Measurements from ENCODE around the gene PCSK6.

The PCSK6 gene

DNA sequence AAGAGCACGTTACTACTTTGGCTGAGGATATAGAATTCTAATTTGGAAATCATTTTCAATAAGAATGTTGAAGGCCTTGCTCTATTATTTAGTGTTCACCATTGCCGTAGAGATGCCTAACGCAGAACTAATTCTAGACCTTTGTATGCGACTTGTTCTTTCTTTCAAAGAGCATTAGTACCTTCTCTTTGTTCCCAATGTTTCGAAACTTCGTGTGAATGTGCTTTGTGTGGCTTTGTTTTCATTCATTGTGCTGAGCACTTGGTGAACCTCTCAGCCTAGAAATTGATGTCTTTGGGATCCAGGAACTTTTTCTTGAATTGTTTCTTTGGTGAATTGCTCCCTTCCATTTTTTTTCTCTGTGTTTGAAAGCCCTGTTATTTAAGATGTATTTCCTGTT, 19.8 kb upstream of the PCSK6 start:
- ATAC-seq (ENCODE audit: insufficient read depth, low read depth) (no peak), DNase-seq (no peak)

DNA sequence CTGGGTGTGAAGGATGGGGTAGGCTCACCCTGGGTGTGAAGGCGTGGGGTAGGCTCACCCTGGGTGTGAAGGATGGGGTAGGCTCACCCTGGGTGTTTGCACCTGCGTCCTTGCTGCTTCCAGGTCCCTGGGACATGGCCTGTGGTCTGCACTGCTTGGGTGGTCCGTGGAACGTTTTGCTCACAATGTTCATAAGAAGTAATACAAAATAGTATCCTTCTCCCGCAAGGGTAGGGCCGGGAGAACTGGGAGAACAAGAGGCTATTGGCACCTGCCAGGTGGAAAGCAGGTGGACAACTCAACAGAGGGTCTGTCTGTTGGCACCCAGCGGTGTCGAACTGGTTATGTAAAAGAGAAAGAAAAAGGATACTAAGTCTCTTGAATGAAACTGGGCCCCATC, 17.0 kb upstream of the PCSK6 start:
- Histone ChIP-seq H3K4me3 (ENCODE audit: low read depth in 1 of 2, low read length in 2 of 2) (no peak overlapping the region), H3K4me1 (ENCODE audit: insufficient read depth, low read length) (peaks cover 2% of the 10 kb centered on the region), H3K36me3 (ENCODE audit: insufficient read depth, low read length) (no peaks in the 10 kb centered on the region), H3K27me3 (ENCODE audit: insufficient read depth, low read length, poor library complexity) (no peaks in the 10 kb centered on the region), H3K9ac (ENCODE audit: low read depth, low read length) (no peak overlapping the region), H3K27ac (ENCODE audit: low read length) (no peak overlapping the region), H3K79me2 (ENCODE audit: insufficient read depth, low read length) (no peaks in the 10 kb centered on the region), H3K9me3 (ENCODE audit: insufficient read depth, low read length, severe bottlenecking) (no peaks in the 10 kb centered on the region), H4K20me1 (ENCODE audit: insufficient read depth, low read length) (no peaks in the 10 kb centered on the region), H3K4me2 (ENCODE audit: insufficient read depth, low read length) (no peak overlapping the region), H2AFZ (ENCODE audit: low read depth, low read length) (no peak overlapping the region)
- no peak for ATAC-seq (ENCODE audit: insufficient read depth, low read depth)
- no peak for DNase-seq
- TF ChIP-seq EZH2 (IDR thresholded peaks at IDR 0.05; ENCODE audit: borderline replicate concordance, low read depth, low read length, severe bottlenecking) = no peak
- TF ChIP-seq, protein P1, sequence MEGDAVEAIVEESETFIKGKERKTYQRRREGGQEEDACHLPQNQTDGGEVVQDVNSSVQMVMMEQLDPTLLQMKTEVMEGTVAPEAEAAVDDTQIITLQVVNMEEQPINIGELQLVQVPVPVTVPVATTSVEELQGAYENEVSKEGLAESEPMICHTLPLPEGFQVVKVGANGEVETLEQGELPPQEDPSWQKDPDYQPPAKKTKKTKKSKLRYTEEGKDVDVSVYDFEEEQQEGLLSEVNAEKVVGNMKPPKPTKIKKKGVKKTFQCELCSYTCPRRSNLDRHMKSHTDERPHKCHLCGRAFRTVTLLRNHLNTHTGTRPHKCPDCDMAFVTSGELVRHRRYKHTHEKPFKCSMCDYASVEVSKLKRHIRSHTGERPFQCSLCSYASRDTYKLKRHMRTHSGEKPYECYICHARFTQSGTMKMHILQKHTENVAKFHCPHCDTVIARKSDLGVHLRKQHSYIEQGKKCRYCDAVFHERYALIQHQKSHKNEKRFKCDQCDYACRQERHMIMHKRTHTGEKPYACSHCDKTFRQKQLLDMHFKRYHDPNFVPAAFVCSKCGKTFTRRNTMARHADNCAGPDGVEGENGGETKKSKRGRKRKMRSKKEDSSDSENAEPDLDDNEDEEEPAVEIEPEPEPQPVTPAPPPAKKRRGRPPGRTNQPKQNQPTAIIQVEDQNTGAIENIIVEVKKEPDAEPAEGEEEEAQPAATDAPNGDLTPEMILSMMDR (IDR thresholded peaks at IDR 0.05; ENCODE audit: borderline replicate concordance, extremely low read depth, low read length, poor library complexity, severe bottlenecking) = no peak

More for the DNA sequence above, 19.8 kb upstream of the PCSK6 start:
- no peak for TF ChIP-seq EZH2 (IDR thresholded peaks at IDR 0.05; ENCODE audit: borderline replicate concordance, low read depth, low read length, severe bottlenecking)
- TF ChIP-seq, protein P1 (IDR thresholded peaks at IDR 0.05; ENCODE audit: borderline replicate concordance, extremely low read depth, low read length, poor library complexity, severe bottlenecking) = no peak
- Histone ChIP-seq H2AFZ (ENCODE audit: low read depth, low read length) (no peak overlapping the region), H3K4me3 (ENCODE audit: low read depth in 1 of 2, low read length in 2 of 2) (no peak overlapping the region), H3K4me2 (ENCODE audit: insufficient read depth, low read length) (no peak overlapping the region), H3K4me1 (ENCODE audit: insufficient read depth, low read length) (no peaks in the 10 kb centered on the region), H3K27ac (ENCODE audit: low read length) (no peak overlapping the region), H3K9me3 (ENCODE audit: insufficient read depth, low read length, severe bottlenecking) (no peaks in the 10 kb centered on the region), H4K20me1 (ENCODE audit: insufficient read depth, low read length) (no peaks in the 10 kb centered on the region), H3K36me3 (ENCODE audit: insufficient read depth, low read length) (no peaks in the 10 kb centered on the region), H3K27me3 (ENCODE audit: insufficient read depth, low read length, poor library complexity) (no peaks in the 10 kb centered on the region), H3K9ac (ENCODE audit: low read depth, low read length) (no peak overlapping the region), H3K79me2 (ENCODE audit: insufficient read depth, low read length) (no peaks in the 10 kb centered on the region)

DNA sequence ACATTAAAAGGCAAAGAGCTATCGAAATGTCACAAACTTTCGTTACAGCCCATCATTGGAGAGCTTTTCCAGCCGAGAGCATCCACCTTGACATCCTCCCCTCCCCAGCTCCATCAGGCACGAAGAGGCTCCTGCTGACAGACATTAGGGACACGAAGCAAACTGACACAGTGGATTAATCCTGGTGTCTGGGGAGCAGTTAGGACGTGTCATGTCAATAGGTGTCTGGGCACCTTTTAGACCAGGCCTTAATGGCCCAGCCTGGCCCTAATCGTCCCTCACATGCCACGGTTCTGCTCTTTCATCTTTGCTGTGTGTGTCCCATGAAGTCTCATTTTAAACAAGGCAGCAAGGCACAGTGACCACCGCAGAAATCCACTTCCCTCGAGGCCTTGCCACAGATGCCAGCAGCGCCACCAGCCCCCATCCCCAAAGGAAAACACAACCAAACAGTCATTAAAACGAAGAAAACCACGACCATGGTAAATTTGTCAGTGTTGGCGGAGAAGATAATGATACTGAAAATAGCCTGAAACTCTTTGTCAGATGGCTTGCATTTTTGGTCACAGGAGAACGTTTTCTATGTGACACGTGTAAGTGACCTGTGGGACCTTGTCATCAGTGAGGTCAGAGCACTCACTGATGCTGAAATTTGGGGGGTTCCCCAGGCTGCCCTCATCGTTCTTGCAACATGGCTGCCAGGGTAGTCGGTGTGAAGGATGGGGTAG, 16.3 kb upstream of the PCSK6 start:
- no peaks in the 10 kb centered on the region for H3K27me3 ChIP-seq (ENCODE audit: insufficient read depth, low read length, poor library complexity)
- H4K20me1 ChIP-seq (ENCODE audit: insufficient read depth, low read length) = no peaks in the 10 kb centered on the region
- H3K36me3 ChIP-seq (ENCODE audit: insufficient read depth, low read length) = no peaks in the 10 kb centered on the region
- no peak overlapping the region for H3K9ac ChIP-seq (ENCODE audit: low read depth, low read length)
- no peak for ATAC-seq (ENCODE audit: insufficient read depth, low read depth)
- no peak overlapping the region for H2AFZ ChIP-seq (ENCODE audit: low read depth, low read length)
- no peaks in the 10 kb centered on the region for H3K9me3 ChIP-seq (ENCODE audit: insufficient read depth, low read length, severe bottlenecking)
- no peak overlapping the region for H3K27ac ChIP-seq (ENCODE audit: low read length)
- no peaks in the 10 kb centered on the region for H3K79me2 ChIP-seq (ENCODE audit: insufficient read depth, low read length)
- H3K4me1 ChIP-seq (ENCODE audit: insufficient read depth, low read length) = peaks cover 9% of the 10 kb centered on the region
- H3K4me3 ChIP-seq (ENCODE audit: low read depth in 1 of 2, low read length in 2 of 2) = no peak overlapping the region
- no peak overlapping the region for H3K4me2 ChIP-seq (ENCODE audit: insufficient read depth, low read length)
- DNase-seq = no peak
- TF ChIP-seq, protein P1 (IDR thresholded peaks at IDR 0.05; ENCODE audit: borderline replicate concordance, extremely low read depth, low read length, poor library complexity, severe bottlenecking) = no peak
- no peak for TF ChIP-seq EZH2 (IDR thresholded peaks at IDR 0.05; ENCODE audit: borderline replicate concordance, low read depth, low read length, severe bottlenecking)
